IMR-90 (cell line): ENCODE measurements around the gene GHDC. TPM values are rescaled to one million over a fixed set of nuclear protein-coding genes. Genes with fewer than 3 reads are reported as not detected.

ENCODE experiments used
- ATAC-seq: fragments of 200-7000 bp; cut with Tn5 transposase; 2 replicates; pipeline ENCODE4 v1.9.1; 2020; ENCODE audit warnings: low read depth, mild to moderate bottlenecking, moderate library complexity
- BruUV-seq: library from RNA; stranded (reverse); fragments of 400-500 nt; replicated peaks from 2 replicates; lab custom pipeline; 2021; lab: Mats Ljungman, UMichigan
- CTCF ChIA-PET: fragments of 300-600 bp; formaldehyde crosslinking; extraction: SDS; loops from one replicate; lab custom pipeline; 2021; ENCODE audit warnings: antibody characterized with exemption; lab: Yijun Ruan, JAX
- POLR2A ChIA-PET: fragments of 300-600 bp; sonication (Branson Sonifier 250); formaldehyde crosslinking; loops from one replicate; lab custom pipeline; 2022; ENCODE audit warnings: antibody characterized with exemption; ENCODE audit not compliant: unreplicated experiment; lab: Charles Lee
- DNase-seq: peaks from one replicate; pipeline ENCODE4 v3.0.0; 2013
- H2AFZ ChIP-seq: replicated peaks from 2 replicates; pipeline ENCODE3; 2013; ENCODE audit warnings: low read length, mild to moderate bottlenecking; ENCODE audit not compliant: poor library complexity
- H2AK5ac ChIP-seq: 2 replicates; pipeline ENCODE4 v1.6.1; 2013; ENCODE audit warnings: low read depth, low read length, inconsistent platforms
- H2AK9ac ChIP-seq: replicated peaks from 2 replicates; pipeline ENCODE3; 2013; ENCODE audit warnings: mild to moderate bottlenecking, low read depth, low read length, moderate library complexity; ENCODE audit not compliant: poor library complexity
- H2BK120ac ChIP-seq: 2 replicates; pipeline ENCODE4 v1.6.1; 2013; ENCODE audit warnings: low read depth, low read length, inconsistent platforms
- H2BK15ac ChIP-seq: 3 replicates; pipeline ENCODE4 v1.6.1; 2013; ENCODE audit warnings: low read depth, low read length, inconsistent platforms
- H2BK20ac ChIP-seq: 2 replicates; pipeline ENCODE4 v1.6.1; 2013; ENCODE audit warnings: low read depth, mild to moderate bottlenecking, inconsistent platforms, low read length, moderate library complexity
- H2BK5ac ChIP-seq: 2 replicates; pipeline ENCODE4 v1.6.1; 2013; ENCODE audit warnings: mild to moderate bottlenecking, low read depth, low read length, inconsistent platforms; ENCODE audit not compliant: poor library complexity, severe bottlenecking
- H3K14ac ChIP-seq: replicated peaks from 2 replicates; pipeline ENCODE4 v1.6.1; 2013; ENCODE audit warnings: low read depth, low read length, inconsistent platforms
- H3K18ac ChIP-seq: 2 replicates; pipeline ENCODE4 v1.6.1; 2013; ENCODE audit warnings: low read depth, low read length, control low read depth
- H3K23ac ChIP-seq: 2 replicates; pipeline ENCODE4 v1.6.1; 2013; ENCODE audit warnings: low read depth, low read length, inconsistent platforms
- H3K27ac ChIP-seq: 2 replicates; pipeline ENCODE4 v1.5.1; 2013; ENCODE audit warnings: mild to moderate bottlenecking, control low read depth, low read length; ENCODE audit not compliant: insufficient read depth
- H3K27me3 ChIP-seq: 2 replicates; pipeline ENCODE4 v1.6.1; 2013; ENCODE audit warnings: low read length; ENCODE audit not compliant: control insufficient read depth, insufficient read depth
- H3K36me3 ChIP-seq: 2 replicates; pipeline ENCODE4 v1.6.1; 2013; ENCODE audit warnings: low read length, mixed read lengths; ENCODE audit not compliant: control insufficient read depth, insufficient read depth
- H3K4ac ChIP-seq: 2 replicates; pipeline ENCODE4 v1.6.1; 2013; ENCODE audit warnings: low read depth, low read length, inconsistent platforms
- H3K4me1 ChIP-seq: 2 replicates; pipeline ENCODE4 v1.6.1; 2013; ENCODE audit warnings: low read length, mixed read lengths; ENCODE audit not compliant: control insufficient read depth, insufficient read depth
- H3K4me2 ChIP-seq: 2 replicates; pipeline ENCODE4 v1.6.1; 2013; ENCODE audit warnings: low read depth, mild to moderate bottlenecking, control low read depth, low read length, moderate library complexity
- H3K4me3 ChIP-seq: 2 replicates; pipeline ENCODE4 v1.5.1; 2013; ENCODE audit warnings: low read depth, mild to moderate bottlenecking, control low read depth, low read length, moderate library complexity; ENCODE audit not compliant: insufficient read depth
- H3K56ac ChIP-seq: 2 replicates; pipeline ENCODE4 v1.6.1; 2013; ENCODE audit warnings: low read length, inconsistent platforms; ENCODE audit not compliant: insufficient read depth; ENCODE audit errors: extremely low read depth
- H3K79me1 ChIP-seq, 2 experiments: 2 replicates each; pipeline ENCODE4 v1.6.1; 2013; ENCODE audit warnings: low read length in 2 of 2, inconsistent platforms in 1 of 2, low read depth in 1 of 2
- H3K9ac ChIP-seq: 2 replicates; pipeline ENCODE4 v1.6.1; 2013; ENCODE audit warnings: low read depth, low read length, control low read depth
- H3K9me1 ChIP-seq: 2 replicates; pipeline ENCODE4 v1.6.1; 2013; ENCODE audit warnings: low read length, inconsistent platforms; ENCODE audit not compliant: insufficient read depth
- H3K9me3 ChIP-seq: 2 replicates; pipeline ENCODE4 v1.6.1; 2013; ENCODE audit warnings: low read length; ENCODE audit not compliant: control insufficient read depth, insufficient read depth
- H4K20me1 ChIP-seq: 2 replicates; pipeline ENCODE4 v1.6.1; 2013; ENCODE audit warnings: low read length, inconsistent platforms; ENCODE audit not compliant: insufficient read depth
- H4K5ac ChIP-seq: 2 replicates; pipeline ENCODE4 v1.6.1; 2013; ENCODE audit warnings: mild to moderate bottlenecking, low read depth, low read length, control low read depth
- H4K8ac ChIP-seq, 2 experiments: 2 replicates each; pipeline ENCODE4 v1.6.1; 2013; ENCODE audit warnings: low read depth in 2 of 2, low read length in 2 of 2, control low read depth in 1 of 2, inconsistent platforms in 1 of 2
- H4K91ac ChIP-seq: 2 replicates; pipeline ENCODE4 v1.6.1; 2013; ENCODE audit warnings: low read depth, low read length, inconsistent platforms; ENCODE audit not compliant: insufficient read depth
- BHLHE40 ChIP-seq: fragments of 150-350 bp; IDR thresholded peaks from 2 replicates; pipeline ENCODE4 v1.6.1; 2016; ENCODE audit warnings: mild to moderate bottlenecking, low read depth, low read length
- CEBPB ChIP-seq: IDR thresholded peaks from 2 replicates; pipeline ENCODE4 v1.6.1; 2012; ENCODE audit warnings: low read depth, low read length, improper control_type of control experiment
- CHD1 ChIP-seq: IDR thresholded peaks from 2 replicates; pipeline ENCODE4 v1.6.1; 2012; ENCODE audit warnings: low read depth, low read length, improper control_type of control experiment
- CTCF ChIP-seq: conservative IDR thresholded peaks from 2 replicates; pipeline ENCODE4 v1.5.1; 2012; ENCODE audit warnings: mild to moderate bottlenecking, low read depth, low read length, improper control_type of control experiment
- ELK1 ChIP-seq: fragments of 150-350 bp; IDR thresholded peaks from 2 replicates; pipeline ENCODE4 v1.6.1; 2016; ENCODE audit warnings: low read depth, mild to moderate bottlenecking, low read length, moderate library complexity, borderline replicate concordance
- FOS ChIP-seq: fragments of 150-350 bp; IDR thresholded peaks from 2 replicates; pipeline ENCODE4 v1.6.1; 2016; ENCODE audit warnings: low read depth, low read length
- MAFK ChIP-seq: IDR thresholded peaks from 2 replicates; pipeline ENCODE4 v1.6.1; 2012; ENCODE audit warnings: low read depth, low read length, improper control_type of control experiment
- MAZ ChIP-seq: IDR thresholded peaks from 2 replicates; pipeline ENCODE4 v1.6.1; 2012; ENCODE audit warnings: low read depth, mild to moderate bottlenecking, low read length, improper control_type of control experiment, moderate library complexity, borderline replicate concordance
- MXI1 ChIP-seq: IDR thresholded peaks from 2 replicates; pipeline ENCODE4 v1.6.1; 2012; ENCODE audit warnings: low read depth, mild to moderate bottlenecking, low read length, moderate library complexity, borderline replicate concordance
- NFE2L2 ChIP-seq: fragments of 150-350 bp; IDR thresholded peaks from 2 replicates; pipeline ENCODE4 v1.6.1; 2016; ENCODE audit warnings: low read depth, mild to moderate bottlenecking, low read length
- POLR2A ChIP-seq: IDR thresholded peaks from 2 replicates; pipeline ENCODE4 v1.6.1; 2012; ENCODE audit warnings: mild to moderate bottlenecking, low read depth, low read length
- RAD21 ChIP-seq: IDR thresholded peaks from 2 replicates; pipeline ENCODE4 v1.6.1; 2012; ENCODE audit warnings: low read length, improper control_type of control experiment
- RCOR1 ChIP-seq: IDR thresholded peaks from 2 replicates; pipeline ENCODE4 v1.6.1; 2012; ENCODE audit warnings: mild to moderate bottlenecking, low read length, improper control_type of control experiment; ENCODE audit not compliant: insufficient replicate concordance
- RFX5 ChIP-seq: IDR thresholded peaks from 2 replicates; pipeline ENCODE4 v1.8.0; 2012; ENCODE audit warnings: low read depth, mild to moderate bottlenecking, low read length, moderate library complexity
- SMC3 ChIP-seq: fragments of 150-350 bp; IDR thresholded peaks from 2 replicates; pipeline ENCODE4 v1.6.1; 2016; ENCODE audit warnings: low read depth, mild to moderate bottlenecking, antibody characterized with exemption, low read length, moderate library complexity
- USF2 ChIP-seq: fragments of 150-350 bp; IDR thresholded peaks from 2 replicates; pipeline ENCODE4 v1.6.1; 2017; ENCODE audit warnings: mild to moderate bottlenecking, antibody characterized with exemption, low read length, low read depth
- WGBS, 2 experiments: methylation state at CpG; one replicate each; pipeline versions ENCODE4 v1.1.5 to v1.1.7; 2013; ENCODE audit warnings: missing lambda C conversion rate in 2 of 2; ENCODE audit not compliant: insufficient read length in 1 of 2; ENCODE audit errors: extremely low coverage in 2 of 2; 5-methylcytosine and 5-hydroxymethylcytosine counted together
- dilution Hi-C: fragments of 300-500 bp; cut with HindIII; formaldehyde crosslinking; loops from one replicate; pipeline ENCODE4 v1.14.3; 2018; ENCODE audit warnings: low sequenced_read_pairs; ENCODE audit not compliant: unreplicated experiment
- in situ Hi-C: fragments of 300-500 bp; cut with MboI; formaldehyde crosslinking; loops from 3 replicates; pipeline ENCODE4 v1.14.3; 2019; ENCODE audit warnings: low sequenced_read_pairs, inconsistent platforms, mixed read lengths
- intact Hi-C: fragments of 100-400 bp; cut with micrococcal nuclease; formaldehyde crosslinking; loops from 2 replicates; pipeline ENCODE4 v1.10.0; 2022
- polyA plus RNA-seq, 3 experiments: library from polyadenylated mRNA; depleted of rRNA; stranded (reverse); fragments of >200 nt; gene quantifications; 2 replicates each; pipeline ENCODE4 v1.2.3, GENCODE V29; 2012; ENCODE audit warnings: low replicate concordance in 1 of 3
- total RNA-seq: library from RNA; depleted of rRNA; stranded (reverse); fragments of >200 nt; gene quantifications from 2 replicates; pipeline ENCODE4 v1.2.3, GENCODE V29; 2012

GHDC gene
- total and polyA plus RNA-seq, 2 of the 4 experiments (the other 2 are of a cell fraction) = 5.2 to 8.1 TPM

GRCh38 chr17:42167807-42168206 lies 26.5 kb downstream of the GHDC start:
- no peak overlapping the region for H4K91ac ChIP-seq
- ChIA-PET CTCF (interaction anchor here (0.9 kb wide), 1 partner anchor 13 kb away, joined by 3 read pairs; the partner anchor contains the start of gene KCNH4), POLR2A (no interaction called here)
- H2AK9ac ChIP-seq = no peak overlapping the region
- dilution Hi-C loops = no loop called here
- H3K9ac ChIP-seq = no peak overlapping the region
- TF ChIP-seq SMC3 (no peak), MAFK (no peak), CEBPB (no peak), USF2 (no peak), NFE2L2 (no peak), RAD21 (no peak), FOS (no peak), RFX5 (no peak), RCOR1 (no peak), MAZ (no peak), ELK1 (no peak), CTCF (no peak), BHLHE40 (no peak), MXI1 (no peak), POLR2A (no peak), CHD1 (no peak)
- H3K4me1 ChIP-seq = no peaks in the 10 kb centered on the region
- BruUV-seq = no TSS peak
- H4K8ac ChIP-seq = no peak overlapping the region
- H3K23ac ChIP-seq = no peak overlapping the region
- H2BK5ac ChIP-seq = no peak overlapping the region
- no peak overlapping the region for H3K4ac ChIP-seq
- no peak overlapping the region for H2BK120ac ChIP-seq
- no peak overlapping the region for H3K4me3 ChIP-seq
- no peak overlapping the region for H2BK20ac ChIP-seq
- WGBS, 2 experiments = 86% methylated on average over 5 of the region's 8 CpGs; no CpG with 5 or more reads in 1 of the 2 experiments
- no peaks in the 10 kb centered on the region for H3K79me1 ChIP-seq
- H3K27ac ChIP-seq = no peak overlapping the region
- H2AFZ ChIP-seq = no peak overlapping the region
- no peak overlapping the region for H2AK5ac ChIP-seq
- H3K27me3 ChIP-seq = peaks cover 30% of the 10 kb centered on the region
- H3K36me3 ChIP-seq = no peaks in the 10 kb centered on the region
- no peaks in the 10 kb centered on the region for H3K9me3 ChIP-seq
- in situ Hi-C loops = no loop called here
- H3K9me1 ChIP-seq = no peaks in the 10 kb centered on the region
- H4K5ac ChIP-seq = no peak overlapping the region
- intact Hi-C loops = no loop called here
- no peak for DNase-seq
- H3K4me2 ChIP-seq = no peak overlapping the region
- H4K20me1 ChIP-seq = no peaks in the 10 kb centered on the region
- H2BK15ac ChIP-seq = no peak overlapping the region
- no peak overlapping the region for H3K56ac ChIP-seq
- no peak overlapping the region for H3K18ac ChIP-seq
- no peak for ATAC-seq
- H3K14ac ChIP-seq = no peak overlapping the region
